Measurements from ENCODE around the gene OPA1. TPM values are rescaled to one million over a fixed set of nuclear protein-coding genes. Genes with fewer than 3 reads are reported as not detected.

The OPA1 gene
- total and polyA plus RNA-seq, 2 of the 13 experiments (the other 11 are each of a cell fraction or from before 2014, with no cell fraction given), result 26.7 to 78.5 TPM

DNA sequence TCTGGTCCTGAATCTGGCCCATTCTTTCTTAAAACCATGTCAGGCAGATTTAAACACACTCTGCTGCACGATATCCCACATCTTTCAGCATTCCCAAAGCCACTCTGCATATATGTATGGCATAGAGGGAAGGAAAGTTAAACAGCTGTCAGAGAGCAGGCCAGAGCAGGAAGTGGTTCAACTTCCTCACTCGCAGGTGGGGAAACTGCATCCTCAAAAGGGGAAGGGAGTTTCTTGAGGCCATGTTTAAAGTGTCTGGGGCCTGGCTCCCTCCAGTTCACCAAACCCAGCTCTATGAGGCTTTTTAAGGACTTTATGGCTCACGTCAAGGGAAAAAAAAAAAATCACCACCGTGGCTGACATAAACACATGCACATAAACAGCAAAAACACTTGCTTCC, 123.1 kb downstream of the OPA1 start:
- Histone ChIP-seq H3K4me3 (replicated peaks in 1 of 3; ENCODE audit: insufficient read depth in 1 of 3, low read depth in 2 of 3, low read length in 3 of 3) (no peak overlapping the region), H3K36me3 (replicated peaks in 1 of 2; ENCODE audit: control insufficient read depth in 1 of 2, insufficient read depth in 2 of 2, low read length in 2 of 2) (no peaks in the 10 kb centered on the region), H3K9ac (ENCODE audit: insufficient read depth, low read depth, low read length) (no peak overlapping the region), H3K4me2 (ENCODE audit: low read depth, low read length) (no peak overlapping the region), H3K4me1 (ENCODE audit: insufficient read depth, low read length) (peaks cover 61% of the 10 kb centered on the region), H2AFZ (ENCODE audit: low read length) (no peak overlapping the region), H4K20me1 (ENCODE audit: insufficient read depth, low read length) (no peaks in the 10 kb centered on the region), H3K79me2 (ENCODE audit: insufficient read depth, low read length) (no peaks in the 10 kb centered on the region), H3K27me3 (ENCODE audit: control insufficient read depth in 1 of 2, insufficient read depth in 2 of 2, low read length in 2 of 2) (no peaks in the 10 kb centered on the region), H3K9me3 (ENCODE audit: low read length) (peaks cover 18% of the 10 kb centered on the region), H3K27ac (ENCODE audit: extremely low read length, insufficient read depth, low read length) (no peak overlapping the region)
- no peak for DNase-seq (ENCODE audit: low spot score)
- ChIA-PET CTCF (ENCODE audit: low intra/inter-chr PET ratio, low total read pairs) (no interaction called here), POLR2A (no interaction called here)
- no peak for ATAC-seq
- in situ Hi-C loops (cut with HindIII; ENCODE audit: extremely low pct_ligation_motif_present, low pct_unique_long_range_greater_than_20kb), result no loop called here
- FAIRE-seq, result no peak
- TF ChIP-seq, protein P1, sequence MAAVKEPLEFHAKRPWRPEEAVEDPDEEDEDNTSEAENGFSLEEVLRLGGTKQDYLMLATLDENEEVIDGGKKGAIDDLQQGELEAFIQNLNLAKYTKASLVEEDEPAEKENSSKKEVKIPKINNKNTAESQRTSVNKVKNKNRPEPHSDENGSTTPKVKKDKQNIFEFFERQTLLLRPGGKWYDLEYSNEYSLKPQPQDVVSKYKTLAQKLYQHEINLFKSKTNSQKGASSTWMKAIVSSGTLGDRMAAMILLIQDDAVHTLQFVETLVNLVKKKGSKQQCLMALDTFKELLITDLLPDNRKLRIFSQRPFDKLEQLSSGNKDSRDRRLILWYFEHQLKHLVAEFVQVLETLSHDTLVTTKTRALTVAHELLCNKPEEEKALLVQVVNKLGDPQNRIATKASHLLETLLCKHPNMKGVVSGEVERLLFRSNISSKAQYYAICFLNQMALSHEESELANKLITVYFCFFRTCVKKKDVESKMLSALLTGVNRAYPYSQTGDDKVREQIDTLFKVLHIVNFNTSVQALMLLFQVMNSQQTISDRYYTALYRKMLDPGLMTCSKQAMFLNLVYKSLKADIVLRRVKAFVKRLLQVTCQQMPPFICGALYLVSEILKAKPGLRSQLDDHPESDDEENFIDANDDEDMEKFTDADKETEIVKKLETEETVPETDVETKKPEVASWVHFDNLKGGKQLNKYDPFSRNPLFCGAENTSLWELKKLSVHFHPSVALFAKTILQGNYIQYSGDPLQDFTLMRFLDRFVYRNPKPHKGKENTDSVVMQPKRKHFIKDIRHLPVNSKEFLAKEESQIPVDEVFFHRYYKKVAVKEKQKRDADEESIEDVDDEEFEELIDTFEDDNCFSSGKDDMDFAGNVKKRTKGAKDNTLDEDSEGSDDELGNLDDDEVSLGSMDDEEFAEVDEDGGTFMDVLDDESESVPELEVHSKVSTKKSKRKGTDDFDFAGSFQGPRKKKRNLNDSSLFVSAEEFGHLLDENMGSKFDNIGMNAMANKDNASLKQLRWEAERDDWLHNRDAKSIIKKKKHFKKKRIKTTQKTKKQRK (IDR thresholded peaks at IDR 0.05; ENCODE audit: low read length), result no peak
- TF ChIP-seq, protein P2, sequence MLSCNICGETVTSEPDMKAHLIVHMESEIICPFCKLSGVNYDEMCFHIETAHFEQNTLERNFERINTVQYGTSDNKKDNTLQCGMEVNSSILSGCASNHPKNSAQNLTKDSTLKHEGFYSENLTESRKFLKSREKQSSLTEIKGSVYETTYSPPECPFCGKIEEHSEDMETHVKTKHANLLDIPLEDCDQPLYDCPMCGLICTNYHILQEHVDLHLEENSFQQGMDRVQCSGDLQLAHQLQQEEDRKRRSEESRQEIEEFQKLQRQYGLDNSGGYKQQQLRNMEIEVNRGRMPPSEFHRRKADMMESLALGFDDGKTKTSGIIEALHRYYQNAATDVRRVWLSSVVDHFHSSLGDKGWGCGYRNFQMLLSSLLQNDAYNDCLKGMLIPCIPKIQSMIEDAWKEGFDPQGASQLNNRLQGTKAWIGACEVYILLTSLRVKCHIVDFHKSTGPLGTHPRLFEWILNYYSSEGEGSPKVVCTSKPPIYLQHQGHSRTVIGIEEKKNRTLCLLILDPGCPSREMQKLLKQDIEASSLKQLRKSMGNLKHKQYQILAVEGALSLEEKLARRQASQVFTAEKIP (CRISPR knock-in tag; IDR thresholded peaks at IDR 0.05; ENCODE audit: borderline replicate concordance), result no peak
- TF ChIP-seq SMC3 (IDR thresholded peaks at IDR 0.05; ENCODE audit: low read length), result no peak
- TF ChIP-seq CENPT (CRISPR knock-in tag; IDR thresholded peaks at IDR 0.05; ENCODE audit: low read depth), result no peak
- TF ChIP-seq NFE2 (CRISPR knock-in tag; IDR thresholded peaks at IDR 0.05), result no peak
- TF ChIP-seq ZNF235 (CRISPR knock-in tag; IDR thresholded peaks at IDR 0.05; ENCODE audit: borderline replicate concordance), result no peak
- no peak for TF ChIP-seq RXRB (CRISPR knock-in tag; IDR thresholded peaks at IDR 0.05; ENCODE audit: borderline replicate concordance)
- TF ChIP-seq KMT2A (CRISPR knock-in tag; IDR thresholded peaks at IDR 0.05), result no peak
- TF ChIP-seq FOXO1 (CRISPR knock-in tag; IDR thresholded peaks at IDR 0.05), result no peak
- no peak for TF ChIP-seq ELF4 (CRISPR knock-in tag; IDR thresholded peaks at IDR 0.05; ENCODE audit: borderline replicate concordance)
- no peak for TF ChIP-seq SIX4 (CRISPR knock-in tag; IDR thresholded peaks at IDR 0.05)
- TF ChIP-seq SOX13 (IDR thresholded peaks at IDR 0.05), result no peak
- TF ChIP-seq SOX13 (CRISPR knock-in tag; conservative IDR thresholded peaks at IDR 0.05 in 1 of 2, IDR thresholded peaks at IDR 0.05 in 1 of 2), result no peak
- TF ChIP-seq HDAC1 (CRISPR knock-in tag; IDR thresholded peaks at IDR 0.05), result no peak
- WGBS (ENCODE audit: low lambda C conversion rate), result 76% methylated on average over 4 of the region's 4 CpGs
- BruUV-seq (replicated peaks), result no TSS peak
- intact Hi-C loops (cut with micrococcal nuclease; ENCODE audit: unreplicated experiment), result no loop called here
